HG03565 (cell line): ENCODE measurements around the gene SLC29A3.
"Not testable (repeated sequence)": the region's sequence is repeated elsewhere in the genome, so short reads cannot be mapped to it uniquely, and the experiment has no call there.

Experiments used
- ATAC-seq: cut with Tn5 transposase; IDR thresholded peaks from one replicate; pipeline ENCODE4 v1.9.1; 2021; ENCODE audit warnings: mild to moderate bottlenecking, moderate library complexity; ENCODE audit not compliant: unreplicated experiment

The SLC29A3 gene

DNA sequence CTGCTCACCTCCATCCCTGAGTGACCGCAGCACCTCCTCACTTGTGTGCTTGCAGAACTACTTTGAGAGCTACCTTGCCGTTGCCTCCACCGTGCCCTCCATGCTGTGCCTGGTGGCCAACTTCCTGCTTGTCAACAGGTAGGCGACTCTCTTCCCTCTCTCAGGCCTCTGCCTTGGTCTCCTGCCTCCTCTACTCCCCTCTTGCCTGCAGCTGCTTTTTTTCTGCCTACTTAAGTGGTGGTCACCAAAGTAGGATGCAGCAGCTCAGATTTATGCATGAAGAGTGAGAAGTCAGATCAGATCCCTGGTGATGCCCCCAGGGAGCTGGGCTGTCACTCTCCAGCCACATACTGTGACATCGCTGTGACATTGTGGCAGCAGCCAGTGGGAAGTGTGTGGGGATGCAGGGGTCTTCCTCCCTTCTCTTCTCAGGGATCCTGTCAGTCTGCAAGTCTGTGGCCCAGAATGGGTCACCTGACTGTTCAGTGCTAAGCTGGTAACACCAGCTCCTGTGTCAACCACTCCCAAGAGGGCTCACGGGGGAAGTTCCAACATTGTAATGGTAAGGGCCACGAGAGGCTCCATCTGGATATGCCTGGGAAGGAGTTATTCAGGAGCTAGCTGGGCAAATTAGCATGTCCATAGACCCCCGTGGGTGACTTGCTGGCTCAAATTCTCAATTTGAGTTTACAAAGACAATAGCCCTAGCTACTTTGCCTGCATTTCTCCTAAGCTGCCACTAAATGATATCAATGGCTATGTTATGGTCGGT is 25.3 kb downstream of the SLC29A3 start:
- no peak for ATAC-seq

GRCh38 chr10:71344993-71345480 is 26.0 kb downstream of the SLC29A3 start:
- no peak for ATAC-seq

GRCh38 chr10:71345694-71346093 is 26.6 kb downstream of the SLC29A3 start:
- ATAC-seq, result no peak

- ATAC-seq, result no peak
These were observed 27.7 kb downstream of the SLC29A3 start for GRCh38 chr10:71346731-71347130.

GRCh38 chr10:71347587-71348395 is 28.7 kb downstream of the SLC29A3 start:
- no peak for ATAC-seq

DNA sequence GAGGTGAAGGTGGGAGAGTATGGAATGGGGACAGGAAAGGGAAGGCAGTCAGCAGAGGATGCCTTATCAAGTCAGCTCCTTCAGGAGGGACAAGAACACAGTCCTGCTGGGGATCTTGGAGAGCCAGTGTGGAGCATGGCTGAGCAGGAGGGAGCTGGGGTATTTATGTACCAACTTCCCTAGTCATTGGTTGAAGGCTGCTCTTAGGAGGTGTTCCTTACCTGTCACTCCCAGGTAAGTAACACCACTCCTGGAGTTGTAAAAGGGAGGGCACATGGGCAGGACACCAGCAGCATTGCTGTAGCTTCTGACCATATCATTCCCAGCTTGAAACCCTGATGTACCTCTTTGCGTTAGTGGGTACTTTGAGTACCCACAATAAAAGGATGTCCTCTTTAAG is 29.8 kb downstream of the SLC29A3 start:
- ATAC-seq, result no peak

- ATAC-seq, result no peak
These were observed 30.3 kb downstream of the SLC29A3 start for GRCh38 chr10:71349406-71349805.

GRCh38 chr10:71351087-71351486 is 32.0 kb downstream of the SLC29A3 start:
- no peak for ATAC-seq

GRCh38 chr10:71351628-71352319 is 32.7 kb downstream of the SLC29A3 start:
- no peak for ATAC-seq

DNA sequence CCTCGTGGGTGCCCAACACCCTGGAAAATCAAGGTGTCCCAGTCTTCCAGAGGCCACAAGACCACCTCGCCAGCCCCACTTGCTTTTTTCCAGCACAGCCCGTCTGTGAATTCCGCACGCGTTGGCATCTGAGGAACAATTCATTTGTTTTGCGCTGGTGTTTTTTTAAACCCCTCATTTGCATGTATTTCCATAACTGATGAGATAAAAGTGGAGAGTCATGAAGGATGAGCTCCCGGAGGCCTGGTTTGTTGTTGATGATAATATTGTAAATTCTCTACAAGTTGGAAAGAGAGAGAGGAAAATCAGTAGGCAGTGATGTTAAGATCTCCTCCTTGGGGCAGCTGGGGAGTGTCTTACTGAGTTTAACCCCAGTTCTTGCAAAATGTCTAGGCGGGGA is 34.6 kb downstream of the SLC29A3 start:
- ATAC-seq, result no peak

- no peak for ATAC-seq
These were observed 35.7 kb downstream of the SLC29A3 start for GRCh38 chr10:71354776-71355175.

DNA sequence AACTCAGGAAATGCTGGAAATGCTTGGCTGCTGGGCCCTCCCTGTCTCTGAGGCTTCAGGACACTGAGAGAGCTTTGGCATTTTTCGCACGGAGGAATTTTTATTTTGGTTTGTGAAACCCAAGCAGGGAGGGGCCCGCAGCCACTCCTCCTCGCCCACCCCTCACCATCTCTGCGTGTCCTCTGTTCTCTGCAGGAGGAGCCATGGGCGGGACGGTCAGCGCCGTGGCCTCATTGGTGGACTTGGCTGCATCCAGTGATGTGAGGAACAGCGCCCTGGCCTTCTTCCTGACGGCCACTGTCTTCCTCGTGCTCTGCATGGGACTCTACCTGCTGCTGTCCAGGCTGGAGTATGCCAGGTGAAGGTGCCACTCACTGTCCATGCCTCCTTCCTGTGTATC is 36.8 kb downstream of the SLC29A3 start:
- ATAC-seq, result no peak

GRCh38 chr10:71357792-71358265 is 38.8 kb downstream of the SLC29A3 start:
- ATAC-seq, result no peak

DNA sequence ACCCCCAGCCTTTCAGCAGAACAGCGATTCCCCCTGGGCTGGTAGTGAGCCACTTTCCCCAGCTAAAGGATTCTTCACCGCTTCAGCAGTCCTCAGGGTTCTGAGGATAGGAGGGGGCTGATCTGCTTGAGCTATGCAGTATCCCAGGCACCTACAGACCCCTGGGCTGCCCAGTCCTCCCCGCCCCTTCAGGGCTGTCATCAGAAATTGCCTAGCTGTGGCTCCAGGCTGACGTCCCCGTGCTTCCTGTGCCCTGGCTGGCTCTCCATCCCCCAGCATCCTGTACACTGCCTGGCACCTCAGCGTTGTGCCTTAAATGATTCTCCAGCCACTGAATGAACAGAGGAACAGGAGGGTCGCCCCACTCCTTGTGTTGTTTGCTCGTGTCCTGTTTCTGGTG is 39.2 kb downstream of the SLC29A3 start:
- no peak for ATAC-seq

DNA sequence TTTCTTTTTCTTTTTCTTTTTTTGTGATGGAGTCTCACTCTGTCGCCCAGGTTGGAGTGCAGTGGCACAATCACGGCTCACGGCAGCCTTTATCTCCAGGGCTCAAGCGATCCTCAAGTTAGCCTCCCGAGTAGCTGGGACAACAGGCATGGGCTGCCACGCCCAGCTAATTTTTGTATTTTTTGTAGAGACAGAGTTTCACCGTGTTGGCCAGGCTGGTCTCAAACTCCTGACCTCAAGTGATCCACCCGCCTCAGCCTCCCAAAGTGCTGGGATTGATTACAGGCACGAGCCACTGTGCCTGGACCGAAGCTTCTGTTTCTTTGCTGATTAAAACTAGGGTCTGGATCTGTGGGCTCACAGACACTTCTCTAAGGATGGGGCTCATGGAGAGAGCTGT is 39.8 kb downstream of the SLC29A3 start:
- ATAC-seq, result not testable (repeated sequence)

GRCh38 chr10:71359364-71360046 is 40.4 kb downstream of the SLC29A3 start:
- no peak for ATAC-seq

DNA sequence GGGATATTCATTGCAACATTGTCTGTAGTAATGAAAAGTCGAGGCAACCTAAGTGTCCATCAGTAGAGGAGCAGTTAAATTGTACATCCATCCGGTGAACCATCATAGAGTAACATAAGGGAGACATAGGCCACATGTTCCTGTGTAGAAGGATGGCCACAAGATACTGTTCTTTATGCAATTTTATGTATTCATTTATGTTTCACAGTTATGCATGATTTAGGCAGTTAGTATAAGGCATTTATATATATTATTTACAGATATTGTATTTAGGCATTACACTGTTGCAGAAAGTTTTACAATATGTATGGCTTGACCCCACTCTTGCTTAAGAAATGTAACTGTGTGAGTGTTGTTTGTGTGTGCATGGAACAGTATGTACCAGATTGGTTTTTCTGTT is 41.7 kb downstream of the SLC29A3 start:
- ATAC-seq, result no peak

DNA sequence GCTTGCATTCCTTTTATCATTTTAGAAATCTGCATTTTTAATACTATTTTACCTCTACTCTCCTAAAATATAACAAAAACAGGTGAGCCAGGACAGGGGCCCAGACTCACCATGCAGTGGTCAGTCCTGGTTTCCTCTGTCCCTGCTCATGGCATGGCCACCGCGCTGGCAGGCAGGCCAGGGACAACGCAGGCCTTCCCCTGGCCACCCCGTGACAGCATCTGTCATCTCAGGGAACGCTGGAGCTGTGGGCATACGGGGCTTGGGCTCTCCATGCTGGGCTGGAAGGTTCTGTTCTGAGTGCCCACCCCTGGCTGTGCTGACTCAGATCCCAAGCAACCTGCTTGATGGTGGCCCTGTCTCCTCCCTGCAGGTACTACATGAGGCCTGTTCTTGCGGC is 42.5 kb downstream of the SLC29A3 start:
- ATAC-seq, result no peak

- no peak for ATAC-seq
These were observed 43.1 kb downstream of the SLC29A3 start for GRCh38 chr10:71362141-71362540.

GRCh38 chr10:71363936-71364335 is 44.9 kb downstream of the SLC29A3 start:
- ATAC-seq, result no peak

- ATAC-seq, result no peak
These were observed 46.3 kb downstream of the SLC29A3 start for GRCh38 chr10:71365366-71365765.
